Kidney (tissue), 14 donors: ENCODE measurements around the gene TTLL11. TPM values are rescaled to one million over a fixed set of nuclear protein-coding genes. Genes with fewer than 3 reads are reported as not detected.

ENCODE experiments used
- DNase-seq, 5 donors: peaks; one replicate each; pipeline ENCODE4 v3.0.0-alpha.2; 2013 to 2020
- FAIRE-seq: peaks from 2 replicates; lab custom pipeline; 2012; peaks lifted over from hg19 to GRCh38; lab: Jason Lieb, UNC
- H3K27ac ChIP-seq, 2 donors: one replicate each; pipeline ENCODE4 v1.7.0; 2013; ENCODE audit warnings: low read depth in 2 of 2, low read length in 2 of 2, inconsistent platforms in 1 of 2
- H3K27me3 ChIP-seq: one replicate; pipeline ENCODE4 v1.7.1; 2013; ENCODE audit warnings: low read length, inconsistent platforms; ENCODE audit not compliant: control insufficient read depth, insufficient read depth
- H3K36me3 ChIP-seq, 3 donors: one replicate each; pipeline versions ENCODE4 v1.7.0 to v1.7.1; 2013; ENCODE audit warnings: low read length in 3 of 3, control low read depth in 1 of 3, inconsistent platforms in 1 of 3; ENCODE audit not compliant: insufficient read depth in 3 of 3, control insufficient read depth in 2 of 3
- H3K4me1 ChIP-seq, 3 donors: one replicate each; pipeline versions ENCODE4 v1.7.0 to v1.7.1; 2013; ENCODE audit warnings: low read length in 3 of 3, inconsistent platforms in 1 of 3, low read depth in 1 of 3; ENCODE audit not compliant: control insufficient read depth in 2 of 3, insufficient read depth in 2 of 3
- H3K4me3 ChIP-seq, 3 donors: one replicate each; pipeline versions ENCODE4 v1.7.0 to v1.8.1; 2013; ENCODE audit warnings: low read length in 3 of 3, control low read depth in 1 of 3, inconsistent platforms in 1 of 3
- H3K9ac ChIP-seq, 3 donors: one replicate each; pipeline versions ENCODE4 v1.7.0 to v1.7.1; 2013; ENCODE audit warnings: low read length in 3 of 3, control low read depth in 1 of 3, inconsistent platforms in 1 of 3
- H3K9me3 ChIP-seq, 3 donors: one replicate each; pipeline versions ENCODE4 v1.7.0 to v1.7.1; 2013; ENCODE audit warnings: low read length in 3 of 3, control low read depth in 1 of 3, inconsistent platforms in 1 of 3; ENCODE audit not compliant: control insufficient read depth in 2 of 3, insufficient read depth in 1 of 3
- intact Hi-C: fragments of 100-400 bp; cut with DNase I; formaldehyde crosslinking; loops from one replicate; pipeline ENCODE4 v1.11.1; 2022
- polyA plus RNA-seq: library from polyadenylated mRNA; stranded (reverse); fragments of 350-450 nt; fragmentation: Illumina TruSeq; extraction: RNeasy Lipid Tissue Mini Kit (QIAGEN cat#74804); gene quantifications from one replicate; pipeline ENCODE4 v1.2.3, GENCODE V29; 2014; ENCODE audit warnings: low read depth, low replicate concordance; ENCODE audit not compliant: insufficient read depth
- total RNA-seq: library from RNA; stranded (reverse); fragmentation: NEBNext Ultra II Directional; extraction: Animal tissue kit (Norgen Biotek cat#: 25700); gene quantifications from one replicate; pipeline ENCODE4 v1.2.1, GENCODE V29; 2021
- TF ChIP-seq, protein P1 (sequence below): IDR thresholded peaks from 3 replicates; pipeline ENCODE4 v1.5.1; 2012; ENCODE audit warnings: mild to moderate bottlenecking, moderate library complexity, borderline replicate concordance; ENCODE audit not compliant: insufficient read depth; ENCODE audit errors: extremely low read depth
- donor health status: control.
- donor health status: control.
- donor health status: control.
- donor health status: control.
- donor health status: control.
- donor health status: DM: yes; HTN: yes; CAD: no.
- donor health status: Normal renal cell carcinoma (clear cell type).

The TTLL11 gene
- total and polyA plus RNA-seq, 2 donors from 2014 or later = 2.3 to 10.0 TPM

DNA sequence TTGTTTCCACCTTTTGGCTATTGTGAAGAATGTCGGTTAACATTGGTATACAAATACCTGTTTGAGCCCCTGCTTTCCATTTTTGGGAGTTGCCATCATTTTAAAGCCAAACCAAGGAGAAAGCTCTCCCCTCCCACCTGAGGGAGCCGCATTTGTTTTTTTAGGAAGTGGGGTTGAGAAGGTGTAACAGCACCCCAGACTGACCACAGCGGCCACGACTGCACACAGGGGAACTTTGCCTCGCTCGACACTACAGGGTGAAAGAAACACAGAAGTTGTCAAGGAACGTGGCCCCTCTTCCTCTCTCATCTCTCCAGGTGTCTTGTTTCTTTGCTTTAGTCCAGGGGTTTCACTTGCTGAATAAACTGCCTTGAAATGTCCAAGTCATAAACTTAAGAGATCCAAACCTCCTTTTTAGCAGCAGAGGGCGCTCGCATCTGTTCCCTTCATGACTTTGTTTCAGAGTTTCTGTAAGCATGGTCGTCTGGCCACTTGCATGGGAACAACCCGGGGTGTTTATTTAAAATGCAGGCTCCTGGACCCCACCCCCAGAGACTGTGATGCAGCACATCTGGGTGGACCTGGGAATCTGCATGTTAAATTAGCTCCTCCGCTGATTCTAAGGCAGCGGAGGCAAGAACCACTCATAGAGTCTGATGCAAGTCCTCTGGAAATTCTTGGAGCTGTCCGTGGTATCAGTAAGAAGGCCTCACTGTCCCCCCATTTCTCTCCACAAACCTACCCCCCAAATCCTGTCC lies 2.1 kb upstream of the TTLL11 start:
- H3K27ac ChIP-seq = no peak overlapping the region
- no peak for FAIRE-seq
- H3K36me3 ChIP-seq = no peaks in the 10 kb centered on the region
- H3K27me3 ChIP-seq = no peaks in the 10 kb centered on the region
- intact Hi-C loops = no loop called here
- no peak overlapping the region for H3K9ac ChIP-seq
- no peak overlapping the region for H3K4me3 ChIP-seq
- TF ChIP-seq, protein P1, sequence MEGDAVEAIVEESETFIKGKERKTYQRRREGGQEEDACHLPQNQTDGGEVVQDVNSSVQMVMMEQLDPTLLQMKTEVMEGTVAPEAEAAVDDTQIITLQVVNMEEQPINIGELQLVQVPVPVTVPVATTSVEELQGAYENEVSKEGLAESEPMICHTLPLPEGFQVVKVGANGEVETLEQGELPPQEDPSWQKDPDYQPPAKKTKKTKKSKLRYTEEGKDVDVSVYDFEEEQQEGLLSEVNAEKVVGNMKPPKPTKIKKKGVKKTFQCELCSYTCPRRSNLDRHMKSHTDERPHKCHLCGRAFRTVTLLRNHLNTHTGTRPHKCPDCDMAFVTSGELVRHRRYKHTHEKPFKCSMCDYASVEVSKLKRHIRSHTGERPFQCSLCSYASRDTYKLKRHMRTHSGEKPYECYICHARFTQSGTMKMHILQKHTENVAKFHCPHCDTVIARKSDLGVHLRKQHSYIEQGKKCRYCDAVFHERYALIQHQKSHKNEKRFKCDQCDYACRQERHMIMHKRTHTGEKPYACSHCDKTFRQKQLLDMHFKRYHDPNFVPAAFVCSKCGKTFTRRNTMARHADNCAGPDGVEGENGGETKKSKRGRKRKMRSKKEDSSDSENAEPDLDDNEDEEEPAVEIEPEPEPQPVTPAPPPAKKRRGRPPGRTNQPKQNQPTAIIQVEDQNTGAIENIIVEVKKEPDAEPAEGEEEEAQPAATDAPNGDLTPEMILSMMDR = peak; percentile 52
- H3K9me3 ChIP-seq = no peaks in the 10 kb centered on the region
- DNase-seq = peak in 4 of 5 donors; percentile 60 to 85 (median 73)
- peaks cover 0 to 19% (median 9%) of the 10 kb centered on the region in 3 donors for H3K4me1 ChIP-seq

DNA sequence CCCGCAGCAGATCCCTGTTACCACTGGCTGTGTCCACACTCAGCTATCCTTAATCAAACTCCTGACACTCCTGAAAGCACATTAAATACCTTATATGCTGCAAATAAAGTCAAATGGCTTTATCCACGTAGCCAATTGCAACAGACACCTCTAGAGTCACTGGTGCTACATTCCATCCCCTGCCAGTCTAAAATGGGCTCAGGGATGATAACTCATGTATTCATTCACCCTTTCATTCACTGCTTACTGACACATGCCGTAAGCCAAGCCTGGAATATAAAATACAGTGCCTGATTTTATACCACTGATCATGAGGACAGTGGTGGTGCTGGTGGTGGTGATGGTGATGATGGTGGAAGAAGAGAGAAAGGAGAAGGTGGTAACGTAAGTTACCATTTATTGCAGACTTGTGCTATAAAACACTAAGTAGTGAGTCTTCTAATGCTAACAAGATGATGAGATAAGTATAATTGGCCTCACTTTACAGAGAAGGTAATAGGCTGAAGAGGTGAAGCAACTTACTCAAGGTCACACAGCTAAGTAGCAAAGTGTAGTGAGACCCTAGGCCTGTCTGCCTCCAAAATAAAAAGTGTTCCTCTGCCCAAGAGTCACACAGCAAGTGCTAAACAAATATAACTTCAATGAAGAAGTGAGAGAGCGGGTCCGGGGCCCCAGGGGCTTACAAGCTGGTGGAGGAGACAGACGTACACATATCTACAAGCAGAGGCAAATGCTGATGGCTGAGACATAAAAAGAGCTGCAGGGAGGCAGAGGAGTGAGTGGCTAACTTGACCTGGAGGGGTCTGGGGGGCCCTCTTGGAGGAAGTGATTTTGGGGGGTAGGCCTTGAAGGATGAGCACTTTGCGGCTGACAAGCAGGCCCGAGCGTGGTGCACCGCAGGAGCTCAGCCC lies 1.2 kb downstream of the TTLL11 start:
- H3K27ac ChIP-seq = no peak overlapping the region
- no peaks in the 10 kb centered on the region for H3K9me3 ChIP-seq
- TF ChIP-seq, protein P1 = no peak
- intact Hi-C loops = no loop called here
- H3K36me3 ChIP-seq = no peaks in the 10 kb centered on the region
- H3K4me1 ChIP-seq = peaks cover 0 to 19% (median 9%) of the 10 kb centered on the region in 3 donors
- H3K9ac ChIP-seq = peak overlapping the region in 2 of 3 donors; percentile 30 to 63
- DNase-seq = no peak
- no peak for FAIRE-seq
- H3K27me3 ChIP-seq = no peaks in the 10 kb centered on the region
- peak overlapping the region; percentile 24 to 71 (median 52) for H3K4me3 ChIP-seq

DNA sequence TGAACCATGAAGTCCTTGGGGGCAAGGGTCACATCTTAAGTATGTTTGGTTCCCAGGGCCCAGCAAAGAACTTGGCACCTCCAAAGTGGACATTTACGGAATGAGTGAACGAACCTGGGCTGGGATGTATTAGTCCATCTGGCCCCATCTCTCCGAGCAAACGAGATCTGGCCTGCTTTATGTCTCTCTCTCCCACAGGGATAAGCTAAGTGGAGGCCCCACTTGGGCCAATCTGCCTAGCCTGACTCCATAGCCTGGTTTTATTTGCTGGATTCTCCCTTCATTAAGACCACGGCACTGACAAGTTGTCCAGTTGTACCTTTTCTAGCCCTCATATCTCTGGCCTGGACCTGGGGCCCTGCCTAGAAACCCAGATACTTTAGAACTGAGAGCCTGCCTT lies 2.1 kb downstream of the TTLL11 start:
- Histone ChIP-seq H3K9me3 (no peaks in the 10 kb centered on the region), H3K4me3 (no peak overlapping the region), H3K27ac (no peak overlapping the region), H3K9ac (no peak overlapping the region), H3K27me3 (no peaks in the 10 kb centered on the region), H3K36me3 (no peaks in the 10 kb centered on the region), H3K4me1 (peaks cover 0 to 19% (median 9%) of the 10 kb centered on the region in 3 donors)
- DNase-seq = no peak
- intact Hi-C loops = no loop called here
- FAIRE-seq = no peak
- TF ChIP-seq, protein P1 = no peak
